22Rv1 (cell line): ENCODE results near the gene BCL11A.
A peak's percentile ranks its signal among the peaks of the same experiment; 100 is the strongest.

Source experiments
- H3K27ac ChIP-seq: fragments of 450-650 bp; 2 replicates; pipeline ENCODE4 v1.5.1; 2017
- ZFX ChIP-seq: fragments of 450-650 bp; IDR thresholded peaks from 2 replicates; pipeline ENCODE4 v1.6.1; 2017; ENCODE audit warnings: antibody characterized with exemption, borderline replicate concordance
- TF ChIP-seq, protein P1 (sequence below): fragments of 450-650 bp; IDR thresholded peaks from 2 replicates; pipeline ENCODE4 v1.5.1; 2017; ENCODE audit warnings: mild to moderate bottlenecking

Gene BCL11A

DNA sequence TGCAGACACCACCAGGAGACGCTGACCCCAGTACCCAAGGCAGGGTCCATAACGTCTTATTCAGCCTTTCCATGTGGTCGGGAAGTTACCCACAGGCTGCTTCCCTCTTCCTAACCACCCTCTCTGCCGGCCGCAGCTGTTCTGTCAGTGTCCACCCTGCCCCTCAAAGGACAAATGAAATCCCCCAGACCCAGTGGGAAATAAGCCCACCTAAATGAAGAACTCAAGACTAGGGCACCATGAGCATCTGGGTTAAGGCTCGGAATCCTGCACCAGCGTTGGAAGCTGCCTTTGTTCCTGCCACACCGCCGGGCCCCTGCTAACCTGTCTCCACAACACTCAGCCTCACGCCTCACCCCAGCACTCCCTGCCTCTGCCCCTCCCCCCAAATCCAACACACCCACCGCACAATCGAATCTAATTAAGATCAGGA is 21.7 kb downstream of the BCL11A start:
- H3K27ac ChIP-seq: peak overlapping the region; percentile 88
- TF ChIP-seq, protein P1, sequence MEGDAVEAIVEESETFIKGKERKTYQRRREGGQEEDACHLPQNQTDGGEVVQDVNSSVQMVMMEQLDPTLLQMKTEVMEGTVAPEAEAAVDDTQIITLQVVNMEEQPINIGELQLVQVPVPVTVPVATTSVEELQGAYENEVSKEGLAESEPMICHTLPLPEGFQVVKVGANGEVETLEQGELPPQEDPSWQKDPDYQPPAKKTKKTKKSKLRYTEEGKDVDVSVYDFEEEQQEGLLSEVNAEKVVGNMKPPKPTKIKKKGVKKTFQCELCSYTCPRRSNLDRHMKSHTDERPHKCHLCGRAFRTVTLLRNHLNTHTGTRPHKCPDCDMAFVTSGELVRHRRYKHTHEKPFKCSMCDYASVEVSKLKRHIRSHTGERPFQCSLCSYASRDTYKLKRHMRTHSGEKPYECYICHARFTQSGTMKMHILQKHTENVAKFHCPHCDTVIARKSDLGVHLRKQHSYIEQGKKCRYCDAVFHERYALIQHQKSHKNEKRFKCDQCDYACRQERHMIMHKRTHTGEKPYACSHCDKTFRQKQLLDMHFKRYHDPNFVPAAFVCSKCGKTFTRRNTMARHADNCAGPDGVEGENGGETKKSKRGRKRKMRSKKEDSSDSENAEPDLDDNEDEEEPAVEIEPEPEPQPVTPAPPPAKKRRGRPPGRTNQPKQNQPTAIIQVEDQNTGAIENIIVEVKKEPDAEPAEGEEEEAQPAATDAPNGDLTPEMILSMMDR: no peak
- no peak for TF ChIP-seq ZFX

DNA sequence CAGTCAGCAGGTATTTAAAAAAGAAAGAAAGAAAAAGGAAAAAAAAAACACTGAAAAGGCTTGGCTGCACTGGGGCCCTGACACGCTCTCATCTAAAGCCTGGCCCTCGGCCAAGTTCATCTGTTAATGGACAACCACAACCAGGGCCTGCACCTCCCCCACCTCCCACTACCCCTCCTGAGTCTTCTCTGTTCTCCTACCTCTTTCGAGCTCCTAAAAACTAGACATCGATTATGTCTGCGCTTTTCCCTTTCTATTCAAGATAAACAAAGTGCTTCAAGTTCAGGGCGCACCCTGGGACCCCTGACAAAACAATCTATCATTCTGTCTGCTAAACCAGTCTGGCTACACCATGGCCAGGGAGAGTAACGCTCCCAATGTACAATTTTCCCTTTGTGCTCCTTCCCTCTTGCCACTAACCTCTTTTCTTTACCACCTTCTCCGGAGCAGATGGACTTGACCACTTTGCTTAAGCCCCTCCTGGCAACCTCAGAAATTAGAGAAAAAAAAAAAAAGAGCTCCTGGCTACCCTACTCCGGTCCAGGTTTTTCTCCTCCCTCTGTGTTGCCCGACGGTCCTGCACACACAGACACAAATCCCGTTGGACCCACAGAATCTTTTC is 22.7 kb downstream of the BCL11A start:
- no peak for TF ChIP-seq ZFX
- TF ChIP-seq, protein P1: no peak
- peak overlapping the region; percentile 88 for H3K27ac ChIP-seq

DNA sequence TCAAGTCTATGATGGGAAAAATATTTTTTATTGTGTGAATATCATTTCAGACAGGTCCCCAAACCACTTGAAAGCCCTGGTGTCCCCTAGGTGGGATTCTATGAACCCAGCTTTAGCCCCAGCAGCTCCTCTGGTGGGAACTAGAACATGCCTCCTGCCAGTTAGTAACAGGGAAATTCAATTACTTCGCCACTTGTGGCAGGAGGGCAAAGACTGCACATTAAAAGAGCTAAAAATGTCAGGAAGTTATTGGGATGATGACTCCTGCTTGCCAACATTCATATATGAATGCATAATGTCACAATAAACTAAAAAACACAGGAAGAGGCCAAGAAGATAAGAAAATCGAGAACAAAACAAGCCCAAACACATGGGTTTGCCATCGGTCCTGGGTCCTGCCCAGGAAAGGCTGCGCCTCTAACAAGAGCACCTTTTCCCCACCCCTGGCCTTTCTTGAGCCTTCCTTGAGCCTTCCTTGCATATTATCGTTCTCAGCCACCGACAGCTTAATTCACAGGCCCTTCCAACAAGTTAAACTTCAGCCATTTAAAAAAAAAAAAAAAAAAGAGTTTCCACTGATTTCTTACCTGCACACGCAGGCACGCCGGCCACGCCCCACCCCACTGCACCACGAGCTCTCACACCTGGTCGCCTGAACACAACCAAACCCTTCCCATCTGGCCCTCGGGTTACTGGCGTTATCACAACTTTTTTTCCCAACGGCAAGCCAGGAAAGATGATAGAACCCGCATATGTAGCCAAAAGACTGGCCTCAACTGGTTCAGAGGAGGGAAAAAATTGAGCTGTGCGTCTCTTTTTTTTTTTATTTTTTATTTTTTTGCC is 23.4 kb downstream of the BCL11A start:
- peak overlapping the region; percentile 88 for H3K27ac ChIP-seq
- TF ChIP-seq, protein P1: no peak
- TF ChIP-seq ZFX: no peak

DNA sequence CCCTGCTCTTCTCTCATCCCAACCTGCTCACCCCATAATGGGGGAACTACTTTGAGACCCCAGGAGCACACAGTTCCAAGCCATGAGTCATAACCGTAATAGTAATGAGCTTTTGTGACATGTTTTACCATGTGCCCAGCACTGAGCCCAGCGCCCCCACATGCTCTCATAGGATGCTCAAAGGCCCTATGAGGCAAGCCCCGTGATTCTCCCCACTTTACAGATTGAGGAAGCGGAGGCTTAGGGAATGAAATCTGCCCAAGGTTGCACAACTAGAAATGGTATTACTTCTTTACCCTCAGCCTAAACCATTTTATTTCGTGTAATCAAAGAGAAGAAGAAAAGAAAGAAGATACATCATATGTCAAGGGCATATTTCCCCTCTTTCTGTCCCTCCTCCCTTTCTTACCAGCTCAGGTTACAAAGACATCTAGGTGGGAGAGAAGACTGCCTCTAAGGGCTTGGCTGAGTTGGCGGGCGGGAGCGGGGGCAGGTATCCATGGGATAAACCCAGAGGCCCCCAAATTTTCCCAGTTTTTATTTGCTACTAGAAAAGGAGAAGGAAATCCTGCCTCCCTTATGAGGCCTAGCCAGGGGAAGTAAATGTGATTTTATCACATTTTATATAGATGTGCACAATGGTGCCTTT is 24.2 kb downstream of the BCL11A start:
- TF ChIP-seq ZFX: no peak
- TF ChIP-seq, protein P1: no peak
- H3K27ac ChIP-seq: peak overlapping the region; percentile 88

DNA sequence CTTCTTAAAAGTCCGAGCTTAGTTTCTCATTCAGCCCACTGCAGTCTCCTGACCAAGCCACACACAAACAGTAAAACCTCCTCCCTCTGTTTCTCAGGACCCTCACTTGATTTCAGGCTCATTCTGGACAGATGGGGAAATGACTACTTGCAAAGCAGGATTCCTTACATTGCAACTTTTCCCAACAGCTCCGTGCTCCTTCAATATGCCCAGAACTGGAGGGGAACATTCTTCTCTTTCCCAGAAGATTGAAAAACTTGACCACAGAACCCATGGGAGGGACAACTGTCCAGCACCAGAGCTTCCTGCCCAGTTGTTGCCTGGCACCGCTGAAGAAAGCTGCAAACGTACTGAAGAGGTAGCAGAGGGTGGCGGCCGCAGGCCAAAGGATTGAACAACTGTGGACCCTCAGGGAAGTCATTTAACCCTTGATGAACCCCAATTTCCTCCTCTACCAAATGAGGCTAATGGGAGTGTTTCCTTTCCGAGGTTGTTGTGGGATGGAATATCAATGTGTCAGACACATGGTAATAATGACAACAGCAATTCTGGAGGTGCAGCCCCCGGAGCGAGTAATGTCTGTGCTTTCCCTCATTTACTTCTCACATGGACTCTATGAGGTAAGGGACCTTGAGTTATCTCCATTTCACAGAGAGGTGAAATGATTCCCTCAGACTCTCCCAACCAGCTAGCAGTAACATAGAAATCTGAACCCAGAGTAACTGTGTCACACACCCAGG is 25.0 kb downstream of the BCL11A start:
- TF ChIP-seq, protein P1: no peak
- TF ChIP-seq ZFX: no peak
- no peak overlapping the region for H3K27ac ChIP-seq

DNA sequence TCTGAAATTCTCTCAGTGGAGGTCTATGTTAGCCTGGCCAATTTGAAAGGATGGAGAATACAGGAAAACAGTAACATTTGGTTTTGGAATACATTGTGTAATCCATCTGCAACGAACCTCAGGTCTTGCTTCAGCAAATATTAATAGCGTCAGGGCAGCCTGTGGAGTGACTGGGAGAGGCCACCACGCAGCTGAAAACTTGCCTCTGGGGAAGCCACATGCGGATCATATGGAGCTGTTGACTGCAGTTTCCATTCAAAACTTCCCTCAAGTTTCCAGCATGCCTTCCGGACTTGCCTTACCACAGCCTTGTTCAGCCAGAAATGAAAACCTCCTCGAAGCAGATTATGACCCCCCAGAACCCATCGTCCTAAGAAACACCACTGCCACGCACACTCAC is 25.7 kb downstream of the BCL11A start:
- H3K27ac ChIP-seq: no peak overlapping the region
- TF ChIP-seq ZFX: no peak

DNA sequence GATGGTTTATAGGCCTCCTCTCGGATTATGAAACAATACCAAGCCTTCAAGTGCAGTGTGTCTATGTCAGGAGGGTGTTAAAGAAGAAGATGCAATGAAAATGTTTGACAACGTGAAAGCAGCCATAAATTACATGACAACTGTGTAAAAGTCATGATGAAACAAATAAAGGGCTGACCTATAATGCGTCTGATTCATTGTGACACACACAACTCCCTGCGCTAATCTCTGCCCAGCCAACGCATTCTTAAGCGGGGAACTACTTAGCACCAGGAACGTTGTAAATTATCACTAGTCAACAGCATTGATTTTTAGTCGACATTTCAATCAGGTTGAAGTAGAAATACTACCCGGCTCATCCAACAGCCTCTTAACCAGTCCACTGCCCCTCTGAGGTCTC is 26.8 kb downstream of the BCL11A start:
- TF ChIP-seq, protein P1: no peak
- no peak for TF ChIP-seq ZFX
- no peak overlapping the region for H3K27ac ChIP-seq
